SK-N-SH treated with all-trans-retinoic acid at 6 μM for 48 hours (cell line): Measurements from ENCODE around the gene RFPL1.

Source experiments
- ATAC-seq: fragments of 200-7000 bp; cut with Tn5 transposase; 3 replicates; pipeline ENCODE4 v1.9.1; 2020; ENCODE audit warnings: mild to moderate bottlenecking, moderate library complexity
- ARNTL ChIP-seq: fragments of 450-650 bp; formaldehyde crosslinking; IDR thresholded peaks from 2 replicates; pipeline ENCODE4 v1.5.0; 2020; ENCODE audit warnings: low read depth, mild to moderate bottlenecking, moderate library complexity, borderline replicate concordance
- BACH2 ChIP-seq: fragments of 250-450 bp; sonication (Bioruptor Pico); IDR thresholded peaks from 2 replicates; pipeline ENCODE4 v1.9.0; 2021; ENCODE audit warnings: mild to moderate bottlenecking, borderline replicate concordance
- CSDC2 ChIP-seq: fragments of 250-450 bp; sonication (Bioruptor Pico); IDR thresholded peaks from 2 replicates; pipeline ENCODE4 v1.5.0; 2020; ENCODE audit warnings: mild to moderate bottlenecking, moderate library complexity
- ESRRG ChIP-seq: fragments of 250-450 bp; sonication (Bioruptor Pico); IDR thresholded peaks from 2 replicates; pipeline ENCODE4 v1.6.1; 2021; ENCODE audit warnings: mild to moderate bottlenecking
- GLIS3 ChIP-seq: fragments of 250-450 bp; sonication (Bioruptor Pico); IDR thresholded peaks from 2 replicates; pipeline ENCODE4 v1.5.0; 2020; ENCODE audit warnings: mild to moderate bottlenecking, moderate library complexity
- ISL1 ChIP-seq: fragments of 250-450 bp; sonication (Bioruptor Pico); IDR thresholded peaks from 2 replicates; pipeline ENCODE4 v2.1.2; 2022; ENCODE audit warnings: mild to moderate bottlenecking, moderate library complexity
- OSR1 ChIP-seq: fragments of 250-450 bp; sonication (Bioruptor Pico); IDR thresholded peaks from 2 replicates; pipeline ENCODE4 v1.8.0; 2022; ENCODE audit warnings: moderate library complexity, mild to moderate bottlenecking, inconsistent platforms
- PPARA ChIP-seq: fragments of 250-450 bp; sonication (Bioruptor Pico); IDR thresholded peaks from 2 replicates; pipeline ENCODE4 v1.5.0; 2020; ENCODE audit warnings: mild to moderate bottlenecking, borderline replicate concordance
- RARB ChIP-seq: fragments of 250-450 bp; sonication (Bioruptor Pico); IDR thresholded peaks from 2 replicates; pipeline ENCODE4 v1.8.0; 2021; ENCODE audit warnings: mild to moderate bottlenecking, moderate library complexity
- SNAI2 ChIP-seq: fragments of 250-450 bp; sonication (Bioruptor Pico); IDR thresholded peaks from 2 replicates; pipeline ENCODE4 v1.5.0; 2020; ENCODE audit warnings: mild to moderate bottlenecking, moderate library complexity
- TCF4 ChIP-seq: fragments of 250-450 bp; sonication (Bioruptor Pico); IDR thresholded peaks from 2 replicates; pipeline ENCODE4 v1.8.0; 2021; ENCODE audit warnings: mild to moderate bottlenecking, moderate library complexity, borderline replicate concordance
- TOX ChIP-seq: fragments of 250-450 bp; sonication (Bioruptor Pico); IDR thresholded peaks from 2 replicates; pipeline ENCODE4 v1.8.0; 2021; ENCODE audit warnings: mild to moderate bottlenecking, moderate library complexity, borderline replicate concordance
- ZC3H10 ChIP-seq: fragments of 250-450 bp; sonication (Bioruptor Pico); IDR thresholded peaks from 2 replicates; pipeline ENCODE4 v1.5.1; 2021; ENCODE audit warnings: mild to moderate bottlenecking, moderate library complexity
- ZFP3 ChIP-seq: fragments of 250-450 bp; sonication (Bioruptor Pico); IDR thresholded peaks from 2 replicates; pipeline ENCODE4 v1.5.0; 2020; ENCODE audit warnings: mild to moderate bottlenecking, moderate library complexity
- ZFP30 ChIP-seq: fragments of 450-650 bp; formaldehyde crosslinking; IDR thresholded peaks from 2 replicates; pipeline ENCODE4 v1.5.0; 2022; ENCODE audit warnings: mild to moderate bottlenecking, moderate library complexity
- ZNF565 ChIP-seq: fragments of 450-650 bp; formaldehyde crosslinking; conservative IDR thresholded peaks from 2 replicates; pipeline ENCODE4 v1.5.0; 2020; ENCODE audit warnings: low read depth, mild to moderate bottlenecking, moderate library complexity
- ZNF70 ChIP-seq: fragments of 450-650 bp; formaldehyde crosslinking; IDR thresholded peaks from 2 replicates; pipeline ENCODE4 v1.5.0; 2020; ENCODE audit warnings: mild to moderate bottlenecking, moderate library complexity
- ZNF8 ChIP-seq: fragments of 450-650 bp; formaldehyde crosslinking; IDR thresholded peaks from 2 replicates; pipeline ENCODE4 v1.5.0; 2020; ENCODE audit warnings: mild to moderate bottlenecking, moderate library complexity
- TF ChIP-seq, protein P1 (sequence below): fragments of 250-450 bp; sonication (Bioruptor Pico); IDR thresholded peaks from 2 replicates; pipeline ENCODE4 v1.5.1; 2020; ENCODE audit warnings: low read depth, mild to moderate bottlenecking, moderate library complexity
- TF ChIP-seq, protein P2 (sequence below): fragments of 250-450 bp; sonication (Bioruptor Pico); IDR thresholded peaks from 2 replicates; pipeline ENCODE4 v1.8.0; 2021; ENCODE audit warnings: low read depth, mild to moderate bottlenecking, moderate library complexity, borderline replicate concordance
- TF ChIP-seq, protein P3 (sequence below): fragments of 250-450 bp; sonication (Bioruptor Pico); IDR thresholded peaks from 2 replicates; pipeline ENCODE4 v1.5.0; 2020; ENCODE audit warnings: mild to moderate bottlenecking, moderate library complexity

RFPL1 gene

DNA sequence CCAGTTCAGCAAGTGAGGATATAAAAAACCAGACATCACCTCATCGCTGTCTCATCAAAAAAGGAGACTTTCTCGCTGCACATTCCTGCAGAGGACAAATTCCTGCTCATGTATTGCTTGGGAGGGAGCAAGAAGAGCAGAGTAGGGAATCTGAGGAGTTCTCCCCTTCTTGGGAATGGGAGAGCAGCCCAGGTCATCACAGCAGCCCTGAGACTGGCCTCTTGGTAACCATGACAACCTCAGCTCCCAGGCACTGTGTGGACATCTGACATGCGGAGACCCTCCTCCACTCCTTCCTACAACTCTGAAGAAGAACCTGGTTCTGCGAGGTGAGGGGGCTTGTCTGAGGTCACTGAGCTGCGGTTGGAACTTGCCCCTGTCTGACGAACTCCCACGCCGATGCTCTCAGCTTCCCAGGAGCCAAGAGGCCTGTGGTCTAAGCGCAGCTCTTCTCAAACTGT, 17.9 kb downstream of the RFPL1 start:
- no peak for TF ChIP-seq ZNF70 (CRISPR knock-in tag)
- no peak for TF ChIP-seq ZFP3 (CRISPR knock-in tag)
- TF ChIP-seq, protein P1, sequence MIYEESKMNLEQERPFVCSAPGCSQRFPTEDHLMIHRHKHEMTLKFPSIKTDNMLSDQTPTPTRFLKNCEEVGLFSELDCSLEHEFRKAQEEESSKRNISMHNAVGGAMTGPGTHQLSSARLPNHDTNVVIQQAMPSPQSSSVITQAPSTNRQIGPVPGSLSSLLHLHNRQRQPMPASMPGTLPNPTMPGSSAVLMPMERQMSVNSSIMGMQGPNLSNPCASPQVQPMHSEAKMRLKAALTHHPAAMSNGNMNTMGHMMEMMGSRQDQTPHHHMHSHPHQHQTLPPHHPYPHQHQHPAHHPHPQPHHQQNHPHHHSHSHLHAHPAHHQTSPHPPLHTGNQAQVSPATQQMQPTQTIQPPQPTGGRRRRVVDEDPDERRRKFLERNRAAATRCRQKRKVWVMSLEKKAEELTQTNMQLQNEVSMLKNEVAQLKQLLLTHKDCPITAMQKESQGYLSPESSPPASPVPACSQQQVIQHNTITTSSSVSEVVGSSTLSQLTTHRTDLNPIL (CRISPR knock-in tag): no peak
- no peak for TF ChIP-seq ZNF565 (CRISPR knock-in tag)
- no peak for TF ChIP-seq ESRRG (CRISPR knock-in tag)
- no peak for TF ChIP-seq GLIS3 (CRISPR knock-in tag)
- no peak for TF ChIP-seq ZNF8 (CRISPR knock-in tag)
- no peak for TF ChIP-seq ISL1 (CRISPR knock-in tag)
- TF ChIP-seq TCF4 (CRISPR knock-in tag): no peak
- TF ChIP-seq BACH2 (CRISPR knock-in tag): no peak
- TF ChIP-seq, protein P2, sequence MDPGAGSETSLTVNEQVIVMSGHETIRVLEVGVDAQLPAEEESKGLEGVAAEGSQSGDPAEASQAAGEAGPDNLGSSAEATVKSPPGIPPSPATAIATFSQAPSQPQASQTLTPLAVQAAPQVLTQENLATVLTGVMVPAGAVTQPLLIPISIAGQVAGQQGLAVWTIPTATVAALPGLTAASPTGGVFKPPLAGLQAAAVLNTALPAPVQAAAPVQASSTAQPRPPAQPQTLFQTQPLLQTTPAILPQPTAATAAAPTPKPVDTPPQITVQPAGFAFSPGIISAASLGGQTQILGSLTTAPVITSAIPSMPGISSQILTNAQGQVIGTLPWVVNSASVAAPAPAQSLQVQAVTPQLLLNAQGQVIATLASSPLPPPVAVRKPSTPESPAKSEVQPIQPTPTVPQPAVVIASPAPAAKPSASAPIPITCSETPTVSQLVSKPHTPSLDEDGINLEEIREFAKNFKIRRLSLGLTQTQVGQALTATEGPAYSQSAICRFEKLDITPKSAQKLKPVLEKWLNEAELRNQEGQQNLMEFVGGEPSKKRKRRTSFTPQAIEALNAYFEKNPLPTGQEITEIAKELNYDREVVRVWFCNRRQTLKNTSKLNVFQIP (CRISPR knock-in tag): no peak
- TF ChIP-seq OSR1 (CRISPR knock-in tag): no peak
- no peak; the same call in 2 of the 3 replicates for ATAC-seq

DNA sequence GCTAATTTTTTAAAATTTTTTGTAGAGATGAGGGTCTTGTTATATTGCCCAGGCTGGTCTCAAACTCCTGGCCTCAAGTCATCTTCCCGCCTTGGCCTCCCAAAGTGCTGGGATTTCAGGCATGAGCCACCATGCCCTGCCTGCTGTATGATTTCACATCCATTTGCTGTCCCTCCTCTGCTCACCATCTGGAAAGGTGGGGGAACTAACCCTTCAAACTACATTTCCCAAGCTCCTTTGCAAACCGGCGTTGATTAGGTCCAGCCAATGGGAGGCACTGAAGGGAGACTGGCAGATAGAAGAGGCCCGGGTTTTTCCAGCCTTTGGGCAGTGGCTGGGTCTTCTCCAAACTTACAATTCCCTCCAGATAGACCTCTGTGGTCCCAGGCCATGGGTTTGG, 19.3 kb downstream of the RFPL1 start:
- ATAC-seq: peak; percentile 92
- TF ChIP-seq ARNTL (CRISPR knock-in tag): no peak
- TF ChIP-seq RARB (CRISPR knock-in tag): no peak
- no peak for TF ChIP-seq SNAI2 (CRISPR knock-in tag)

DNA sequence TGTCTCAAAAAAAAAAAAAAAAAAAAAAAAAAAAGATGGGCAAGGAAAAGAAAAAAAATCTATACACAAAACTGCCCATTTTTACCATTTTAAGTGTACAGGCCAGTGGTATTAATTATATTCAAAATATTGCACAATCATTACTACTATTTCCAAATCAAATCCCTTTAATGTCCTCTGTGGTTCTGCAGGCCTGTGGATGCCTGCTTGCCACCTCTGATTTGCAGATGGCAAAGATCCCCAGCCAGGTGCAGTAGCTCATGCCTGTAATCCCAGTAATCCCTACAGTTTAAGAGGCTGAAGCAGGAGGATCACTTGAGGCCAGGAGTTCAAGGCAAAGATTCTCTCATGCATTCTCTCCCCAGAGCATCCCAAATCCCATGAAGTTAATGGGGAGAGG, 20.2 kb downstream of the RFPL1 start:
- ATAC-seq: no peak
- TF ChIP-seq CSDC2 (CRISPR knock-in tag) (no peak), ZNF8 (CRISPR knock-in tag) (no peak), ZFP3 (CRISPR knock-in tag) (no peak), ISL1 (CRISPR knock-in tag) (no peak), BACH2 (CRISPR knock-in tag) (no peak), RARB (CRISPR knock-in tag) (no peak), ESRRG (CRISPR knock-in tag) (no peak), ZFP30 (no peak), GLIS3 (CRISPR knock-in tag) (no peak), PPARA (CRISPR knock-in tag) (no peak), ZNF70 (CRISPR knock-in tag) (no peak), ZC3H10 (CRISPR knock-in tag) (no peak), ARNTL (CRISPR knock-in tag) (no peak), TCF4 (CRISPR knock-in tag) (no peak), OSR1 (CRISPR knock-in tag) (no peak)
- TF ChIP-seq, protein P1 (CRISPR knock-in tag): no peak

DNA sequence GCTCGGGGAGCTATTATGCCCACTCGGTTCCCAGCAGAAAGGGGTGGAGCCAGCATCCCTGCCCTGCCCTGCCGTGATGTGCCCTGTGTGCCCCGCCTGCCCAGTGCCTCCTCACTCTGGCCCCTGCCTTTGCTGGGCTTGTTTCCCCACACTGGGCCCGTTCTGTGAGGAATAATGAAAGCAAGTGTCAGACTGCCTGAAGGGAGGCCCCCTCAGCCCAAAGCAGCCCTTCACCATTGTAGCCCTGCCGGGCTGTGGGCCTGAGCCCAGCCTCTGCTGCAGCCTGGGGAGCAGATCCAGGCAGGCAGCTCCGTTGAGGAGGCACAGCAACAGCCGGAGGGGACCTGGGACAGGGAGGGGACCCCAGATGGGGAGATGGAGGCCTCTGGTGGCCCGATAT, 21.4 kb downstream of the RFPL1 start:
- TF ChIP-seq TOX (CRISPR knock-in tag) (no peak), TCF4 (CRISPR knock-in tag) (no peak), GLIS3 (CRISPR knock-in tag) (no peak), ESRRG (CRISPR knock-in tag) (no peak), ZFP30 (no peak)
- TF ChIP-seq, protein P1 (CRISPR knock-in tag): no peak
- TF ChIP-seq, protein P3, sequence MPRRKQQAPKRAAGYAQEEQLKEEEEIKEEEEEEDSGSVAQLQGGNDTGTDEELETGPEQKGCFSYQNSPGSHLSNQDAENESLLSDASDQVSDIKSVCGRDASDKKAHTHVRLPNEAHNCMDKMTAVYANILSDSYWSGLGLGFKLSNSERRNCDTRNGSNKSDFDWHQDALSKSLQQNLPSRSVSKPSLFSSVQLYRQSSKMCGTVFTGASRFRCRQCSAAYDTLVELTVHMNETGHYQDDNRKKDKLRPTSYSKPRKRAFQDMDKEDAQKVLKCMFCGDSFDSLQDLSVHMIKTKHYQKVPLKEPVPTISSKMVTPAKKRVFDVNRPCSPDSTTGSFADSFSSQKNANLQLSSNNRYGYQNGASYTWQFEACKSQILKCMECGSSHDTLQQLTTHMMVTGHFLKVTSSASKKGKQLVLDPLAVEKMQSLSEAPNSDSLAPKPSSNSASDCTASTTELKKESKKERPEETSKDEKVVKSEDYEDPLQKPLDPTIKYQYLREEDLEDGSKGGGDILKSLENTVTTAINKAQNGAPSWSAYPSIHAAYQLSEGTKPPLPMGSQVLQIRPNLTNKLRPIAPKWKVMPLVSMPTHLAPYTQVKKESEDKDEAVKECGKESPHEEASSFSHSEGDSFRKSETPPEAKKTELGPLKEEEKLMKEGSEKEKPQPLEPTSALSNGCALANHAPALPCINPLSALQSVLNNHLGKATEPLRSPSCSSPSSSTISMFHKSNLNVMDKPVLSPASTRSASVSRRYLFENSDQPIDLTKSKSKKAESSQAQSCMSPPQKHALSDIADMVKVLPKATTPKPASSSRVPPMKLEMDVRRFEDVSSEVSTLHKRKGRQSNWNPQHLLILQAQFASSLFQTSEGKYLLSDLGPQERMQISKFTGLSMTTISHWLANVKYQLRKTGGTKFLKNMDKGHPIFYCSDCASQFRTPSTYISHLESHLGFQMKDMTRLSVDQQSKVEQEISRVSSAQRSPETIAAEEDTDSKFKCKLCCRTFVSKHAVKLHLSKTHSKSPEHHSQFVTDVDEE (CRISPR knock-in tag): no peak
- ATAC-seq: no peak
